AG09319 (cell line): ENCODE measurements around the gene PAK1IP1.
"Not testable (repeated sequence)": the region's sequence is repeated elsewhere in the genome, so short reads cannot be mapped to it uniquely, and the experiment has no call there.

Experiments used
- DNase-seq: peaks from one replicate; pipeline ENCODE4 v3.0.0-alpha.2; 2010; ENCODE audit warnings: low read depth; ENCODE audit errors: extremely low read depth
- TF ChIP-seq, protein P1 (sequence below): IDR thresholded peaks from 2 replicates; pipeline ENCODE4 v1.5.1; 2011; ENCODE audit warnings: low read depth, mild to moderate bottlenecking, inconsistent platforms, low read length, moderate library complexity

Gene PAK1IP1

GRCh38 chr6:10662742-10663141, 32.0 kb upstream of the PAK1IP1 start:
- TF ChIP-seq, protein P1, sequence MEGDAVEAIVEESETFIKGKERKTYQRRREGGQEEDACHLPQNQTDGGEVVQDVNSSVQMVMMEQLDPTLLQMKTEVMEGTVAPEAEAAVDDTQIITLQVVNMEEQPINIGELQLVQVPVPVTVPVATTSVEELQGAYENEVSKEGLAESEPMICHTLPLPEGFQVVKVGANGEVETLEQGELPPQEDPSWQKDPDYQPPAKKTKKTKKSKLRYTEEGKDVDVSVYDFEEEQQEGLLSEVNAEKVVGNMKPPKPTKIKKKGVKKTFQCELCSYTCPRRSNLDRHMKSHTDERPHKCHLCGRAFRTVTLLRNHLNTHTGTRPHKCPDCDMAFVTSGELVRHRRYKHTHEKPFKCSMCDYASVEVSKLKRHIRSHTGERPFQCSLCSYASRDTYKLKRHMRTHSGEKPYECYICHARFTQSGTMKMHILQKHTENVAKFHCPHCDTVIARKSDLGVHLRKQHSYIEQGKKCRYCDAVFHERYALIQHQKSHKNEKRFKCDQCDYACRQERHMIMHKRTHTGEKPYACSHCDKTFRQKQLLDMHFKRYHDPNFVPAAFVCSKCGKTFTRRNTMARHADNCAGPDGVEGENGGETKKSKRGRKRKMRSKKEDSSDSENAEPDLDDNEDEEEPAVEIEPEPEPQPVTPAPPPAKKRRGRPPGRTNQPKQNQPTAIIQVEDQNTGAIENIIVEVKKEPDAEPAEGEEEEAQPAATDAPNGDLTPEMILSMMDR: no peak
- no peak for DNase-seq

GRCh38 chr6:10665595-10665994, 29.2 kb upstream of the PAK1IP1 start:
- DNase-seq: not testable (repeated sequence)

- TF ChIP-seq, protein P1: no peak
- no peak for DNase-seq
These were observed 26.4 kb upstream of the PAK1IP1 start for GRCh38 chr6:10668126-10668917.

DNA sequence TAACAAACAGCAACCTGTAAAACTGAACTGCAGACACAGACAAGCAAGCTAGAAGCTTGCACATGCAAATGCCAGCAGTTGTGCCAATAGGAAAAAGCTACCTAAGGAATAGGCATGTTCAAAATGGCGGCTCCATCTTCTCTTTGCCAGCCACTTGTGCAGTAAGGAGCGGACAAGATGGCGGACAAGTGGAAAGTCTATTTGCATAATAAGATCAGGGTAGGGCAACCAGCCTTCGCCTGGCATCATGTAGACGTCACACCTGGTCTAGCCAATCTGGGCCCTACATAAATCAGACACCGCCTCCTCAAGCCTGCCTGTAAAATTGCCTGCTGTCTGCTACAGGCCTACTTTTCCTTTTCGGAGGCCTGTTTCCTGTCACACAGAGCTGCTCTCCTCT, 18.4 kb upstream of the PAK1IP1 start:
- no peak for DNase-seq
- TF ChIP-seq, protein P1: no peak

DNA sequence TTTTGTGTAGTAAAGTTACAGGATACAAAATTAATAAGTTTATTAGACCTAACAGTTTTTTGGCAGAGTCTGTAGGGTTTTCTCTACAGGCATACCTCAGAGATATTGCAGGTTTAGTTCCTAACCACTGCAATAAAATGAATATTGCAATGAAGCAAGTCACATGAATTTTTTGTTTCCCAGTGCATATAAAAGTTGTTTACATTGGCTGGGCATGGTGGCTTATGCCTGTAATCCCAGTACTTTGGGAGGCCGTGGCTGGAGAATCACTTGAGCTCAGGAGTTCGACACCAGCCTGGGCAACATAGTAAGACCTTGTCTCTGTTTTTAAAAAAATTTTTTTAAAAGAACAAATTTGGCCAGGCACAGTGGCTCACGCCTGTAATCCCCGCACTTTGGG, 16.3 kb upstream of the PAK1IP1 start:
- DNase-seq: no peak
- TF ChIP-seq, protein P1: no peak

- TF ChIP-seq, protein P1: no peak
- DNase-seq: no peak
These were observed 13.0 kb upstream of the PAK1IP1 start for GRCh38 chr6:10681795-10682194.

GRCh38 chr6:10682355-10682988, 12.3 kb upstream of the PAK1IP1 start:
- TF ChIP-seq, protein P1: no peak
- DNase-seq: no peak
